GM12891 (cell line): ENCODE results near the gene RIN3.

Source experiments
- POLR2A ChIP-seq: IDR thresholded peaks from 2 replicates; pipeline ENCODE4 v1.6.1; 2011; ENCODE audit warnings: low read depth, low read length, control low read depth
- POLR2AphosphoS5 ChIP-seq: IDR thresholded peaks from 2 replicates; pipeline ENCODE4 v1.6.1; 2011; ENCODE audit warnings: low read depth, low read length, control low read depth
- POU2F2 ChIP-seq: IDR thresholded peaks from 2 replicates; pipeline ENCODE4 v1.6.1; 2011; ENCODE audit warnings: low read depth, mild to moderate bottlenecking, control low read depth, low read length, moderate library complexity
- SPI1 ChIP-seq: IDR thresholded peaks from 2 replicates; pipeline ENCODE4 v1.6.1; 2011; ENCODE audit warnings: low read depth, low read length, control low read depth
- TAF1 ChIP-seq: IDR thresholded peaks from 2 replicates; pipeline ENCODE4 v1.6.1; 2011; ENCODE audit warnings: low read depth, low read length, control low read depth

DNA sequence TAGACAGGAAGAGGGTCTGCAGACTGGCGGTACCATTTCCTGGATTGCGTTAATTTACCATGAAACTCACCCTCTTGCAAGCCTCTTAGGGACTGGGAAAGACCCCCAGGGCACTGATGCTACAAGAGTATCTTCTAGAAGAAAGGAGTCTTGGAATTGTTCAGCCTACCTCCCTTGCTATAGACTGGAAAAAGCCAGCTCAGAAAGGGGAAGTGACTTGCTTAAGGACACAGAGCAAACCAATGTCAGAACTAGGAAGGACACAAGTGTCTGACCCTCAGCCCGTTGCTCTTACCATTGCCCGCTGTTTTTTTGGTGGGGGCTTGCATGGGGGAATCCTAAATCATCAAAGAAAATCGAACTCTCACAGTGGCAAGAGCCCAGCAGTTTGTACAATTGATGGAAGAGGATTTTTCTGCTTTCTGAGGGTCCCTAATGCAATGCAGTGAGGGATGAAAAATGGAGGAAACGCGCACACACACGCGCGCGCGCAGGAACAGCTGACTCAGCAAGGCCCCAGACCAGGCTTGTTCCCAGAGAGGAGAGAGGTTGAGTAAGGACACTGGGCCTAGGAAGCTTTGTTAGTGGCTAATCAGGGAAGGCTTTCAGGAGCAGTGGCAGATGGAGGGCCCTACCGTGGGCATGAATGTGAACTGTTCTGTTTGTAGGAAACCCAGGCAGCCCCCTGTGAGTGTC lies 50.9 kb downstream of the RIN3 start:
- TF ChIP-seq POLR2AphosphoS5 (no peak), POLR2A (no peak), POU2F2 (no peak), TAF1 (no peak), SPI1 (peak; percentile 92)
